ENCODE results near the gene CTDP1.
A peak's percentile ranks its signal among the peaks of the same experiment; 100 is the strongest.

The CTDP1 gene

DNA sequence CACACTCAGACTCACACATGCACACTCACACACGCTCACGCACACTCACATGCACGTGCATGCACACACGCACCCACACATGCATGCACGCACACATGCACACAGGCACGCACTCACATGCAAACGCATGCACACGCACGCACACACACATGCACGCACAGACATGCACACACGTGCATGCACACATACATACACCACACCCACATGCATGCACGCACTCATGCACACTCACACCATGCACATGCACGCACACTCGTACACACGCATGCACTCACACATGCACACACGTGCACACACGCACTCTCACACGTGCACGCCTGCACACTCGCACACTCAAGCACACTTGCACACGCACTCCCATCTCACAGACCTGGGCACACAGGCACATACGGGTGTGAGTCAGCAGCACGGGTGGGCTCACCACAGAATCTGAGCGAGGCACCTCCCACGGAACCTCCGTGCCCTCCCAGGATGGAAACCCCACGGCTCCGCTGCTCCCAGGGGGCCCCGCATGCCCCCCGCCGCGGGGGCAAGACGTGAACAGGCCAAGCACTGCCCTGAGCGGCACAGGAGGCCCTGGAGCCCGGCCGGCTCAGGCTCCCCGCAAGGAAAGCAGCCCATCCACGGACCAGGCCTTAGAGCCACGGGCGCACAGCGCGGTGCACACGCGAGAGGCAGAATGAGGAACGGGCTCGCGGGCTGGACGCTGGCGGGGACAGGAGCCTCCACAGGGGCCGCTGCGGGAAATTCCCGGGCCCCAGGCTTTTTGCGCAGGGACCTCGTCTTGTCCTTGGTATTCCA, 109.7 kb downstream of the CTDP1 start:
- TF ChIP-seq, protein P1, sequence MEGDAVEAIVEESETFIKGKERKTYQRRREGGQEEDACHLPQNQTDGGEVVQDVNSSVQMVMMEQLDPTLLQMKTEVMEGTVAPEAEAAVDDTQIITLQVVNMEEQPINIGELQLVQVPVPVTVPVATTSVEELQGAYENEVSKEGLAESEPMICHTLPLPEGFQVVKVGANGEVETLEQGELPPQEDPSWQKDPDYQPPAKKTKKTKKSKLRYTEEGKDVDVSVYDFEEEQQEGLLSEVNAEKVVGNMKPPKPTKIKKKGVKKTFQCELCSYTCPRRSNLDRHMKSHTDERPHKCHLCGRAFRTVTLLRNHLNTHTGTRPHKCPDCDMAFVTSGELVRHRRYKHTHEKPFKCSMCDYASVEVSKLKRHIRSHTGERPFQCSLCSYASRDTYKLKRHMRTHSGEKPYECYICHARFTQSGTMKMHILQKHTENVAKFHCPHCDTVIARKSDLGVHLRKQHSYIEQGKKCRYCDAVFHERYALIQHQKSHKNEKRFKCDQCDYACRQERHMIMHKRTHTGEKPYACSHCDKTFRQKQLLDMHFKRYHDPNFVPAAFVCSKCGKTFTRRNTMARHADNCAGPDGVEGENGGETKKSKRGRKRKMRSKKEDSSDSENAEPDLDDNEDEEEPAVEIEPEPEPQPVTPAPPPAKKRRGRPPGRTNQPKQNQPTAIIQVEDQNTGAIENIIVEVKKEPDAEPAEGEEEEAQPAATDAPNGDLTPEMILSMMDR (IDR thresholded peaks at IDR 0.05; ENCODE audit: control insufficient read depth, insufficient read depth, low read depth, low read length, missing control alignments) = no peak
- no peak overlapping the region for H3K4me3 ChIP-seq (ENCODE audit: control insufficient read depth, low read depth, low read length)
- no peak for DNase-seq (ENCODE audit: low read depth)

DNA sequence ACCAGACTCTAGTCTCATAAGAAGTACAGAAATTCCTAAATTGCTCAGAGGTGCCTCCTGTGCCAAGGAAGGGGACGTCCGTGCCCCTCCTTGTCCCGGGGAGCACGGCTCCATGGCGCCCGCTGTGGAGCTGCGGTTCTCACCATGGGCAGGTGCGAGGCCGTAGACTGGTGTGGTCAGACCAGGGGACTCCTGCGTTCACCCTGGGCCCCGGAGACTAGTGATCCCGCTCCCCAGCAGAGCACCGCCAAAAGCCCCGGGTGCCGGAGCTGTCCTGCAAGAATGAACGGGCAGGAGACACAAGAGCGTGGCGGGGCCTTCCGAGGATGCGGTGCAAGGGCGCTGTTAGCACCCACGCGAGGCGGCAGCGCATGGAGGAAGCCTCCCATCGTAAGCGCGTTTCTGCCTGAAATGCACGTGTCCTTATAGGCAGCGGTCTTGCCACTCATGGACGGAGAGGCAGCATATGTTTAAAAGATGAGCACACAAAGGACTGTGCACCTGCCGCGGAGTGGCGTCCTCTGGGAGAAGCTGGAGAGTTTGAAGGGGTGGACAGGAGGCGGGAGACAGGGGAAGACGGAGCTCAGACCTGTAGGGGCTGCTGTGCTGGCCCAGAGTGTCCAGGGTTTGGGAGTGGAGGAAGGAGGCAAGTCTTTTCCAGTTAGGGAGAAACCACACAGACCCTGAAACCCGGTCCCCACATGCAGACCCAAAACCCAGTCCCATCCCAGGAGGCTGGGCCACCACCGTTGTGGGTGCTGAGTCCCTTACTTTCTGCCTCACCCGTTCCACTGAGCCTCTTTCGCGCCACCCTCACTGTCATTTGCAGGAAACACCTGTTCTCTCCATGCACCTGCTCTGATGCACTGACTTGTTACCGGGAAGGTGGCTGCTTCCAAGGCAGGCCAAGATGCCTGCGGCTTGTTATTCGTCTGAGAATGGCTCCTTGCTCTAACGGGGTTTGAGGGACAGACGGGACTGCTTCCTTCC, 110.6 kb downstream of the CTDP1 start:
- no peak for DNase-seq (ENCODE audit: low read depth)
- H3K4me3 ChIP-seq (ENCODE audit: control insufficient read depth, low read depth, low read length) = no peak overlapping the region
- TF ChIP-seq, protein P1 (IDR thresholded peaks at IDR 0.05; ENCODE audit: control insufficient read depth, insufficient read depth, low read depth, low read length, missing control alignments) = no peak

DNA sequence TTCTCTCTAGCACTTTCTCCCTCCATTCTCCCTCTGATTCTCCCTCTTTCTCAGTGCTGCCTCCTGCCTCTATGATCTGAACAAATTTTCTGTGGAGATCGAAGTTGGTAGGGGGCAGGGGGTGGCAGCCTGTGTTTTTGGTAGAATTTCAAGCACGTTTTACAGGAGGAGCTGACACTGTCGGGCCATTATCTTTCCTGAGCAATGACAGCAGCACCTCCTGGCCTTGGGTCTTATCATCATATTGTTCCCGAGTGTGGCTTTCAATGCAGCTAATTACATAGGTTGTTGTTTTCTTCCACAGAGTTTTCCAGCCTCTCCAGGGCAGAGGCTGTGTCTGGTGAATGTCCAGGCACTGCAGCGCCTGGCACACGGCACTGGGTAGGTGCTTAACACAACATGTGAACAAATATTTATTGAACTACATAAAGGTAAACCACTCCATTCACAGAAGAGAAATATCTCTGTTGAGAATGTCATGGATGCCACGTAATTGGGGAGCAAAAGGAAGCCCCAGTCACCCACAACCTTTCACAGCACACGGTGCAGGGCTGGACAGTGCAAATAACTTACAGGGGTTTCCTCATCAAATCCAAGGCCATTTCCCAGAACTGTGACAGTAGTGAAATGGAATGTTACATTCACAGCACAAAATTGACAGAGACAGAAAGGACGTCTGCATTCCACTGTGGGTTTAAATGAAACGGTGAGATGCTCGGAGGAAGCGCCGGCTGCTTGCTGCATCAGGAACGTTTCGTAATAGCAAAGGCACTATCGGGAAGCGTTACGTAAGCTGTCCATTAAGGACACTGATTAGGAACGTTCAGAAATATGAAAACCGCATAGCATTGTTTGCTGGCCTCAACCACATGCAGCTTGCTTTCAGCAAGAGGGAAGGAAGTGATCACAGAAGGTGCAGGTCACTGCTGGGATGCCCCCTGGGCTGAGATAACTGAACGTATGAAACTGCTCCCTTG, 111.7 kb downstream of the CTDP1 start:
- peak; percentile 99 for DNase-seq (ENCODE audit: low read depth)
- TF ChIP-seq, protein P1 (IDR thresholded peaks at IDR 0.05; ENCODE audit: control insufficient read depth, insufficient read depth, low read depth, low read length, missing control alignments) = no peak
- H3K4me3 ChIP-seq (ENCODE audit: control insufficient read depth, low read depth, low read length) = no peak overlapping the region

DNA sequence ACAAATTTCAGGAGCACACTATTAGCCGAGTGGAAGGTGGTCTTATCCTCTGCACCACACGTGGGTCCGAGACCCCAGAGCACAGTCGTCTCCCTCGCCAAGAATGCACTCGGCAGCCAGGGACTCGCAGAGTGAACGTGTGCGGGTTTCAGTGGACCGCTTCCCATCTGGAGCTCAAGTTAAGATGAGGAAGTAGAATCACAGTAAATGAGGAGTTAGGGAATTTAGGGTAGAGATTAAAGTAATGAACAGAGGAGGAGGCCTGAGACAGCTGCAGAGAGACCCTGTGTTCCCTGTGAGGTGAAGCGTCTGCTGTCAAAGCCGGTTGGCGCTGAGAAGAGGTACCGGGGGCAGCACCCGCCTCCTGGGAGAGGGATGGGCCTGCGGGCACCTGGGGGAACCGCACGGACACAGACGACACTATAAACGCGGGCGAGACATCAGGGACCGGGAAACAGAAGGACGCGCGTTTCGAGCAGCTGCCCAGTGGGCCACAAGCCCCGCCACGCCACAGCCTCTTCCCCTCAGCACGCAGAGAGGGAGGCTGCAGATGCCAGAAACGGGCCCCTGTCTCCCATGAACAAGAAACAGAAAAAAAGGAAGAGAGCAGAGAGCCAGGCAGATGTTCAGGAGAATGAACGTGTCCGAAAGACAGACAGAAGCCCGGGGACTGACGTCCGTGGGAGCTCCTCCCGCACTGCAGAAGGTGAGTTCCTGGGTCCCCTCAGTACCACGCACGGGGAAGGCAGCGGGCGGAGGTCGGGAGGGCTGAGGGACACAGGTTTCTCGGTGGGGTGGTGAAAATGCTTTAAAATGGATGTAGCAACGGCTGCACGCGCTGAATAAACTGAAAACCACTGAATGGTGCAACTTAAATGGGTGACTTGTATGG, 112.7 kb downstream of the CTDP1 start:
- no peak for DNase-seq (ENCODE audit: low read depth)
- TF ChIP-seq, protein P1 (IDR thresholded peaks at IDR 0.05; ENCODE audit: control insufficient read depth, insufficient read depth, low read depth, low read length, missing control alignments) = no peak
- no peak overlapping the region for H3K4me3 ChIP-seq (ENCODE audit: control insufficient read depth, low read depth, low read length)

DNA sequence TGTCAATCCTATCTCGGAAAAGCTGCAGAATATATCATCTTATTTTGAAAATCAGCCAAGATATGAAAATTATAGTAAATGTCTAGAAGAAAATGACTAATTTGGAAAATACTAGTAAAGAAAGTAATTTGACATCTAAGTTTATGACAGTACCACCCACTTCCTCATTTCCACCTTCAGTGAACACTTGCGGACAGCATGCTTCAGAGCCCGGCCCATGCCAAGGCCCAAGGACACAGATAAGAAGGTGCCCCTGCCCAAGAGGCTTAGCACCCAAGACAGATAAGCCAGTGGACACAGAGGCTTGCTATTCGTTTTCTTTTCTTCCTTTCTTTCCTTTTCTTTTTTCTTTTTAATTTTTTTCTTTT, 113.4 kb downstream of the CTDP1 start:
- TF ChIP-seq, protein P1 (IDR thresholded peaks at IDR 0.05; ENCODE audit: control insufficient read depth, insufficient read depth, low read depth, low read length, missing control alignments) = no peak
- H3K4me3 ChIP-seq (ENCODE audit: control insufficient read depth, low read depth, low read length) = no peak overlapping the region
- DNase-seq (ENCODE audit: low read depth) = no peak

Data from AG09309 (cell line).